Neural progenitor cell (in vitro differentiated cells): ENCODE data around the gene AQP6.

ENCODE experiments used
- CTCF ChIP-seq: fragments of 200-600 bp; sonication (generic); IDR thresholded peaks from 2 replicates; pipeline ENCODE4 v1.5.1; 2017; ENCODE audit warnings: antibody characterized with exemption, mild to moderate bottlenecking
- EZH2phosphoT487 ChIP-seq: fragments of 200-600 bp; sonication (generic); IDR thresholded peaks from 2 replicates; pipeline ENCODE4 v1.6.1; 2017; ENCODE audit warnings: antibody characterized with exemption

- TF ChIP-seq EZH2phosphoT487, result no peak
- peak; percentile 57 for TF ChIP-seq CTCF
Observed at GRCh38 chr12:49974231-49974675, 1.5 kb downstream of the AQP6 start.
